GM21619 (cell line): Measurements from ENCODE around the gene CSNK2A2.
A peak's percentile ranks its signal among the peaks of the same experiment; 100 is the strongest.

Source experiments
- ATAC-seq: cut with Tn5 transposase; IDR thresholded peaks from one replicate; pipeline ENCODE4 v1.9.1; 2021; ENCODE audit not compliant: unreplicated experiment

The CSNK2A2 gene

GRCh38 chr16:58198022-58198683, at the start of gene CSNK2A2:
Gene CSNK2A2, minus strand, starts transcription at chr16:58198106. Its CDS starts 370 bp downstream, at chr16:58197736.
- ATAC-seq: peak; percentile 76

- ATAC-seq: peak; percentile 97
Observed at GRCh38 chr16:58243528-58244004, 45.7 kb upstream of the CSNK2A2 start.

GRCh38 chr16:58236831-58237230, 38.9 kb upstream of the CSNK2A2 start:
- peak; percentile 14 for ATAC-seq

- peak; percentile 97 for ATAC-seq
Observed at GRCh38 chr16:58236231-58236690, 38.4 kb upstream of the CSNK2A2 start.

GRCh38 chr16:58235663-58236062, 37.8 kb upstream of the CSNK2A2 start:
- no peak for ATAC-seq

- ATAC-seq: no peak
Observed at GRCh38 chr16:58234831-58235595, 37.1 kb upstream of the CSNK2A2 start.

- no peak for ATAC-seq
Observed at GRCh38 chr16:58230259-58230658, 32.4 kb upstream of the CSNK2A2 start.

- no peak for ATAC-seq
Observed at GRCh38 chr16:58226790-58227189, 28.9 kb upstream of the CSNK2A2 start.

- ATAC-seq: no peak
Observed at GRCh38 chr16:58225965-58226602, 28.2 kb upstream of the CSNK2A2 start.

- no peak for ATAC-seq
Observed at GRCh38 chr16:58222532-58223316, 24.8 kb upstream of the CSNK2A2 start.

- ATAC-seq: no peak
Observed at GRCh38 chr16:58219432-58219831, 21.5 kb upstream of the CSNK2A2 start.

- no peak for ATAC-seq
Observed at GRCh38 chr16:58218786-58219185, 20.9 kb upstream of the CSNK2A2 start.

- no peak for ATAC-seq
Observed at GRCh38 chr16:58217311-58217925, 19.5 kb upstream of the CSNK2A2 start.

- no peak for ATAC-seq
Observed at GRCh38 chr16:58212824-58213655, 15.1 kb upstream of the CSNK2A2 start.

GRCh38 chr16:58211846-58212245, 13.9 kb upstream of the CSNK2A2 start:
- ATAC-seq: no peak

- no peak for ATAC-seq
Observed at GRCh38 chr16:58211245-58211644, 13.3 kb upstream of the CSNK2A2 start.

- no peak for ATAC-seq
Observed at GRCh38 chr16:58205276-58206036, 7.5 kb upstream of the CSNK2A2 start.

GRCh38 chr16:58201163-58201562, 3.3 kb upstream of the CSNK2A2 start:
- no peak for ATAC-seq
